ENCODE results near the gene FGGY.
"Not testable (repeated sequence)": the region's sequence is repeated elsewhere in the genome, so short reads cannot be mapped to it uniquely, and the experiment has no call there.

FGGY gene

DNA sequence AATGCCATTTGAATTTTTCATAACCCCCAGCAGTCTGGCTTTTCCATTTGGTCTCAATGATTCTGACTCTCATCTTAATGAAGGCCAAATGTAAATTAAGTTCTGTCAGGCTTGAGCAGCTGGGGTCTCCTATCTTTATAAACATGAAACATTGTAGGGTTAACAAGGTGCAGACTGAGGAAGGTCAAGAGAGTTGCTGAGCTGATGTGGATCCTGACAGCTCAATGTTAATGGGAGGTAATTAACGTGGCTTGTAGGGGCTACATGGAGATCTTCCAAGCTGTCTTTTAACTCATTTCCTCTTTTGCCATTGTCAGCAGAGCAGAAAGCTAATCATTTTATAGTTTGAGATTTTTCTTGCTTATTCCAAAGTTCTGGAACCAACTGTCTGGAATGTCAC, 55.2 kb downstream of the FGGY start:
- Histone ChIP-seq H3K4me3 (replicated peaks; ENCODE audit: low read depth, low read length) (no peak overlapping the region), H3K27me3 (replicated peaks; ENCODE audit: control insufficient read depth, insufficient read depth, low read length) (no peaks in the 10 kb centered on the region), H3K36me3 (ENCODE audit: control insufficient read depth, insufficient read depth, low read length) (no peaks in the 10 kb centered on the region)
- DNase-seq (ENCODE audit: extremely low read depth, insufficient read length): no peak
- TF ChIP-seq, protein P1, sequence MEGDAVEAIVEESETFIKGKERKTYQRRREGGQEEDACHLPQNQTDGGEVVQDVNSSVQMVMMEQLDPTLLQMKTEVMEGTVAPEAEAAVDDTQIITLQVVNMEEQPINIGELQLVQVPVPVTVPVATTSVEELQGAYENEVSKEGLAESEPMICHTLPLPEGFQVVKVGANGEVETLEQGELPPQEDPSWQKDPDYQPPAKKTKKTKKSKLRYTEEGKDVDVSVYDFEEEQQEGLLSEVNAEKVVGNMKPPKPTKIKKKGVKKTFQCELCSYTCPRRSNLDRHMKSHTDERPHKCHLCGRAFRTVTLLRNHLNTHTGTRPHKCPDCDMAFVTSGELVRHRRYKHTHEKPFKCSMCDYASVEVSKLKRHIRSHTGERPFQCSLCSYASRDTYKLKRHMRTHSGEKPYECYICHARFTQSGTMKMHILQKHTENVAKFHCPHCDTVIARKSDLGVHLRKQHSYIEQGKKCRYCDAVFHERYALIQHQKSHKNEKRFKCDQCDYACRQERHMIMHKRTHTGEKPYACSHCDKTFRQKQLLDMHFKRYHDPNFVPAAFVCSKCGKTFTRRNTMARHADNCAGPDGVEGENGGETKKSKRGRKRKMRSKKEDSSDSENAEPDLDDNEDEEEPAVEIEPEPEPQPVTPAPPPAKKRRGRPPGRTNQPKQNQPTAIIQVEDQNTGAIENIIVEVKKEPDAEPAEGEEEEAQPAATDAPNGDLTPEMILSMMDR (IDR thresholded peaks at IDR 0.05; ENCODE audit: insufficient read depth, low read length, poor library complexity, severe bottlenecking): no peak

DNA sequence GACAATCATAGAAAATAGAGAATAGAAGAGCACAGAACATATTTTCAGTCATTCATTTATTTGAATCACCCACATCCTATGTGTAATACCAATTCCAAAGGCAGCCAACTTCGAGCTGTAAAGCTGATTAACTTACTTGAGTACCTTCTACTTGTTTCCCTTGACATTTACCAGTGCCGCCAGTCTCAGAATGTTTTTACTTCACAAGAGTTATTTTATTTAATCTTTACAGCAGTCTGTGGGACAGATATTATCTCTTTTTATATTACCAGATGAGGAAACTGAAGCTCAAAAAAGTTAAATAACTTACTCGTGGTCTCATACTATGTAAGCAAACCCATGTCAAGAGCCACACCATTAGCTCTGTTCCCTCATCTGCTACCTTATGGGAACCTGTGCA, 56.6 kb downstream of the FGGY start:
- no peaks in the 10 kb centered on the region for H3K36me3 ChIP-seq (ENCODE audit: control insufficient read depth, insufficient read depth, low read length)
- TF ChIP-seq, protein P1 (IDR thresholded peaks at IDR 0.05; ENCODE audit: insufficient read depth, low read length, poor library complexity, severe bottlenecking): no peak
- no peaks in the 10 kb centered on the region for H3K27me3 ChIP-seq (replicated peaks; ENCODE audit: control insufficient read depth, insufficient read depth, low read length)
- no peak for DNase-seq (ENCODE audit: extremely low read depth, insufficient read length)
- no peak overlapping the region for H3K4me3 ChIP-seq (replicated peaks; ENCODE audit: low read depth, low read length)

DNA sequence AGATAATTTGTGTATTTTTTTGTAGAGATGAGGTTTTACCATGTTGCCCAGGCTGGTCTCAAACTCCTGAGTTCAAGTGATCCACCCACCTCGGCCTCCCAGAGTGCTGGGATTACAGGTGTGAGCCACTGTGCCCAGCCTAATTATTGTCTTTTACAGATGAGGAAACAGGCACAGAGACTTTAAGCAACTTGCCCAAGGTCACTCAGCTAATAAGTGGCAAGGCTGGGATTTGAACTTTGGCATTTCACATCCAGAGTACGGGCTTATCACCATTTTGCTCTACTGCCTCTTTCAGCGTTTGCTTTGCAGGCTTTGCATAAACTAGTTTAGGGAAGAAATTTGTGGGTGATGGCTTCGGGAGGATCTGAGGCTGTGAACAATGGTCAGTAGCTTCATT, 57.3 kb downstream of the FGGY start:
- H3K4me3 ChIP-seq (replicated peaks; ENCODE audit: low read depth, low read length); DNase-seq (ENCODE audit: extremely low read depth, insufficient read length); H3K27me3 ChIP-seq (replicated peaks; ENCODE audit: control insufficient read depth, insufficient read depth, low read length); H3K36me3 ChIP-seq (ENCODE audit: control insufficient read depth, insufficient read depth, low read length): not testable (repeated sequence)

DNA sequence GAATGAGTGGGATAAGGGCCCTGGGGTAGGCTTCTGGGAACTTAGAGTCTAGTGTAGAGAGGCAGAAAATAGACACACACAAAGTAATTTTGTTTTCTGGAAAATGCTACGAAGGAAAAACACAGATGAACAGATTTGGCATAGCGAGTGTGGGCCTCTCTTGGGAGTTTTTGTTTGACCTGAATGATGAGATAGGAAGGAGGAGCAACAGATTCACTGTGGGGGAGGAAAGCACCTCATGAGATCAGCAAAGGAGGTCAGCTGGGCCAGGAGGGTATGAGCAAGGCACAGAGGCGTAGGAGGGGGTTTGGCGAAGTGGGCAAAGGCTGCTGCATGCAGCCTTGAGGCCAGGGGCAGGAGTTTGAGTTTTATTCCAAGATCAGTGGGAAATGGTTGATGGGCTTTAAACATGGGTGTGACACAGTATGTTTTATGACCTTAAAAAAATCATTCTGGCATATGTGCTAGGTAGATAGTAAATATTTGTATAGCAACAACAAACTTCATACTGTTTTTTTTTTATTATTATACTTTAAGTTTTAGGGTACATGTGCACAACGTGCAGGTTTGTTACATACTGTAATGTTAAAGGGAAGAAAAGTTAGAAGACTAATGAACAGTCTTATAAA, 57.9 kb downstream of the FGGY start:
- DNase-seq (ENCODE audit: extremely low read depth, insufficient read length): peak; percentile 47

DNA sequence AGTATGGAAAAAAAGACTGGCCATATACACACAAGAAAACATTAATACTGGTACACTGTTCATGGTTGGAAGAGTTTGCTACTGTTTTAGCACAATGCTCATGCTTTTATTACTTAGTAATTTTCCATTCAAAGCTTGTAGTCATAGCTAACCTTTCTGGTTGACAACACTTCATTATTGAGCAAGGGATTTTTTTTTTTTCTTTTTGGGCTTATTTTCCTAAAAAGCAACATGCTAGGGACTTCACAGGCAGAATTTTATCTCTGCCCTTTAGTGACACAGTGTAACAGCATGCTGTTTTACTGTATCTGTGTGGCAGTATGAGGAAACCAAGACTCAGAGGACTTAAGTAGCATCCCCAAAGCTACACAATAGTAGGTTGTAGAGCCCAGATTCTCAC, 58.5 kb downstream of the FGGY start:
- Histone ChIP-seq H3K27me3 (replicated peaks; ENCODE audit: control insufficient read depth, insufficient read depth, low read length) (no peaks in the 10 kb centered on the region), H3K4me3 (replicated peaks; ENCODE audit: low read depth, low read length) (no peak overlapping the region), H3K36me3 (ENCODE audit: control insufficient read depth, insufficient read depth, low read length) (no peaks in the 10 kb centered on the region)
- peak; percentile 21 for DNase-seq (ENCODE audit: extremely low read depth, insufficient read length)
- TF ChIP-seq, protein P1 (IDR thresholded peaks at IDR 0.05; ENCODE audit: insufficient read depth, low read length, poor library complexity, severe bottlenecking): no peak

More for the DNA sequence above, 57.9 kb downstream of the FGGY start:
- TF ChIP-seq, protein P1 (IDR thresholded peaks at IDR 0.05; ENCODE audit: insufficient read depth, low read length, poor library complexity, severe bottlenecking): no peak
- H3K4me3 ChIP-seq (replicated peaks; ENCODE audit: low read depth, low read length): no peak overlapping the region
- H3K36me3 ChIP-seq (ENCODE audit: control insufficient read depth, insufficient read depth, low read length): no peaks in the 10 kb centered on the region
- no peaks in the 10 kb centered on the region for H3K27me3 ChIP-seq (replicated peaks; ENCODE audit: control insufficient read depth, insufficient read depth, low read length)

DNA sequence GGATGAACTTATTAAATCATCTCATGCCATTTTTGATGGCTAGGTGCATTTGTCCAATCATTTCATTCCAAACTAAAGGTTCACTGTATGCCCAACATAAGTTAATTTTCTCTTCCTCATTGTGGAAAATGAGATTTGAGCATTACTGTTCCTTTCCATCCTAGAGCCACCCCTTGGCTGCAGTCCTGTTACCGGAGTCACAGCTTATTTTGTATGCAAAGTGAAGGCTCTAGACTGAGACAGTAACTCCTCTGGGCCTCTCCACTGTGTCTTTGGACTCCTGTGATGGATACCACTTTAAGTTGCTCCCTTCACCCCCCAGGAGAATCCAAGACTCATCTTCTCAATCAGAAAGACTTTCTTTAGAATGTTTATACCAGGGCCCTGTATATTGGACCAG, 59.7 kb downstream of the FGGY start:
- Histone ChIP-seq H3K4me3 (replicated peaks; ENCODE audit: low read depth, low read length) (no peak overlapping the region), H3K36me3 (ENCODE audit: control insufficient read depth, insufficient read depth, low read length) (no peaks in the 10 kb centered on the region), H3K27me3 (replicated peaks; ENCODE audit: control insufficient read depth, insufficient read depth, low read length) (no peaks in the 10 kb centered on the region)
- TF ChIP-seq, protein P1 (IDR thresholded peaks at IDR 0.05; ENCODE audit: insufficient read depth, low read length, poor library complexity, severe bottlenecking): no peak
- DNase-seq (ENCODE audit: extremely low read depth, insufficient read length): no peak

Data from GM06990 (cell line).